GM19328 (cell line): ENCODE results near the gene IHH.

Experiments used
- ATAC-seq: cut with Tn5 transposase; IDR thresholded peaks from one replicate; pipeline ENCODE4 v1.9.1; 2021; ENCODE audit warnings: mild to moderate bottlenecking, moderate library complexity; ENCODE audit not compliant: unreplicated experiment

The IHH gene

DNA sequence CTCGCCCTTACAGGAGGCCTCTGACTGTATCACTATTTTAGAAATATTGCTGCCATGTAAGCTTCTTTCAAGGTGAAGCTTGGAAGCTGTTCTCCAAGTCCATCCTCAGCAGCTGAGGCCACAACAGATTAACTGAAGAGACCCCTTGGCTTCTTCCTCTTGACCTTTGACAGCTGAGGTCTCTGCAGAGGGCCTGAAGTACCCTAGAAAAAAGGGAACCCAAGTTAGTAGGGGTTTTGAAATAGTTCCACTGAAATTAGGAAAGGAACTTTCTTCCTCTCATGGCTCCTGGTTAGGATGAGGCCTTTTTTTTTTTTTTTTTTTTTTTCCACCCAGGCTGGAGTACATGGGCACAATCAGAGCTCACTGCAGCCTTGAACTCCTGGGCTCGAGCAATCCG is 15.5 kb upstream of the IHH start:
- no peak for ATAC-seq

GRCh38 chr2:219073413-219074129 is 12.8 kb upstream of the IHH start:
- ATAC-seq: no peak

- ATAC-seq: no peak
Measured at GRCh38 chr2:219072741-219073250, 12.1 kb upstream of the IHH start.

- ATAC-seq: no peak
Measured at GRCh38 chr2:219071131-219071816, 10.6 kb upstream of the IHH start.

DNA sequence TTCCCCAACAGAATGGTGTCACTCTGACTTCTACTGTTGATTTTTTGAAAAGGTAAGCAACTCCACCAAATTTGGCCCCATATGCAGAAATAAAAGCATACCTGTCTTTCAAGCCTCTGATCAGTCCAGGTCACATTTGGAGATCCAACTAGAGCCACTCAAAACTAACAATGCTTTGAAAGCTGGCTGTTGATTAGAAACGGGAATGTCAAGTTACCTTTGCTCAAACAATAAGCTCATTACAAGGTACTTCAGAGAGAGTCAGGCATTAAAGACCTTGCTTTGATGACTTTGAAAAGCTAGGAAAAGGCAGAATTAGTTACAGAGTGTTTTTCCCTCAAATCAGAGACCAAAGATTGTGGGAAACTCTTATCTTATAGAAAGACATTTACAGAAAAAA is 4.8 kb upstream of the IHH start:
- no peak for ATAC-seq

DNA sequence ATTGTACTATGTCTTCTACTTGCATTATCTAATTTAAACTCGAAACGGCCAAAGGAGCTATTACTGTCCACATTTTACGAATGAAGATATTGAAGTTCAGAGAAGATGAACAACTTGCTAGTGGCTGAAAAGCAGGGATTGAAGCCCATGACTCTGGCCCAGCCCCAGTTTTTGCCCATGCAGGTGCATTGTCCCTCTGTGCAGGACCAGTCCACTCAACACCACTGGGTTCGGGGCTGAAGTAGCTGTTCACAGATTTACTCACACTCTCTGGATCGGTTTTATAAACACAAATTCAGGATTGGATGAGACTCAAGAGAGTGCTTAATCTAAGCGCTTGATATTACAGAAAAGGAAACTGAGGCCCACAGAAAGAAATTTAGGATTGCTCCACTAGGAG is 1.4 kb upstream of the IHH start:
- no peak for ATAC-seq

DNA sequence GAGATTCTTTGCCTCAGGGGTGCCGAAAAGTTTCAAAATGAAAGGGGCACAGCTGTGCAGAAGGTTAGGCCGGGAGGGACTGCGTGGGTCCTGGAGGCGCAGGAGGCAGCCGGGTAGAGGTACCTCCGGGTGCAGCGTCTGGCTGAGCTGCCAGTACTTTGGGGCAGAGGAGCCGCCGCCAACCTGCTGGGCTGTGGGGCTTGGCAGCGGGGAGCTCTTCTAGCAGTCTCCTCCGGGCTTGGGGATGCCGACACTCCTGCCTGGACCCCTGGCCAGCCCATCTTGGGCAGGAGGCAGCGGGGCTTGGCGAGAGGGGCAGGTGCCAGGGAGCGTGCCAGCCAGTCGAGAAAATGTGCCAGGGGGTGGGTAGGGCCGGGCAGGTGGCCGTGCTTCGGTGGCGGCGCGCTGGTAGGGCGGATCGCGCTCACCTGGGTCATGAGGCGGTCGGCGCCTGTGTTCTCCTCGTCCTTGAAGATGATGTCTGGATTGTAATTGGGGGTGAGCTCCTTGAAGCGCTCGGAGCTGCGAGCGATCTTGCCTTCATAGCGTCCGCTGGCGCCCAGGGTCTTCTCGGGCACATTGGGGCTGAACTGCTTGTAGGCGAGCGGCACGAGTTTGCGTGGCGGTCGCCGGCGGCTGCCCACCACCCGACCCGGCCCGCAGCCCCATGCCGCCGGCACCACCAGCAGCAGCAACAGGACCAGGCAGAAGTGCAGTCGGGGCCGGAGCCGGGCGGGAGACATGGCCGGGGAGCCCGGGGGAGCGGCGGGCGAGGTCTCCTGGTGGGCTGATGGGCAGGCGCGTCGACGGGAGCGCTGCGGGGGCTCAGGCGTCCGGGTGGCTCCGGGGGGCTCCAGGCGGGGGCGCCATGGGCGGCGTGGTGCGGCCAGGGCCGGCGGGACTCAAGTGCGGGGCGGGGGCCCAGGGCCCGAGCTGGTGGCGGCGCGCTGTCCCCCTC is 717 bp downstream of the IHH start:
- ATAC-seq: no peak

DNA sequence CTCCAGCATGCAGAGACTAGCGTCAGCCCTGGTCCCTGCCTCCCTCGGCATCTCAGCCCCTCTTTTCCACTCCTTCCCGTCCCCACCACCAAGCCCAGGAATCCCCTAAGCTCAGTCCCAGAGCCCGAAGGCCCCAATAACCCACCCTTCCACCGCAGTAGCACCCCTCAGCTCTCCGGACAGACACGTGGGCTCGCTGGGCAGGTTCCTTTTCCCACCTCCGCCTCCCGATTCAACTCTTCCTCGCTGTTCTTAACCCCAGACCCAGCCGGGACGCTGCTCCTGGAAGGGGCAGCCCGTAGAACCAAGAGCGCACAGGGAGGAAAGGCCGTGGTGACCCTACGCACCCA is 1.4 kb downstream of the IHH start:
- no peak for ATAC-seq

DNA sequence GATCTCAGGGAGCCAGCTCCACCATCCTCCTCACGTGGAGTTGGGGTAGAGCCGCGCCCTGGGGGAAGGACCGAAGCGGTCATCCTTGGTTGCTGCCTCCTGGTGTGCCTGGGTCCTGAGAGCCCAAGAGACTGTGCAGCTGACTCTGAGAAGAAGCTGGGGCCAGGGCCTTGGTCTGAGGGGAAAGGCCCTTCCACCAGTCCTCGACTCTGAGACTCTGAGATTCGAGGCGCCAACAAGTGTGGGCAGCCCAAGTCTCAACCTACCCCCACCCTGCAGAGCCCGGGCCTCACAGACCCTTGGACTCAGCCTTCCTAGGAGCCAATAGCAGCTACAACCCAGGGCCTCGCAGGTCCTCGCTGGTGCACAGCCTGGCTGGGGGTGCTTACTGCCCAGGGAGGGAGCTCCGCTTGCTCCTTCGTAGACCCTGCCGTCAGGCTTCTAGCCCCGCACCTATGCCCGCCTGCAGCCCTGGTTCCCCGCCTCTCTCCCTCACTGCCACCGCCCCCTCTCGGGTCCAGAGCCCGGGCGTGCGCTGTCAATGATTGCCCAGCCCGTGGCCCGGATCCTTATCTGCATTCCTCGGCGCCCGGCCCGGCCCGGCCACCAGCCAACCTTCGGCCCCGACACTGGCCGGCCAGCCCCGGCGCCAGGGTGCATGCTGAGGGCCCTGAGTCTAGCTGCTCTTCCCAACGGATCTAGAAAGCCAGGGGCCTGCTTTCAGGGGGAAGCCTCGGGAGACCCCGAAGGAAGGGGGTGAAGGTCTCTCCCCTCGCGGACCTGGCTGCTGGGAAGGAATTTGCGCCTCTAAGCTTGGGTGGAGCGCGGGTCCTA is 2.0 kb downstream of the IHH start:
- no peak for ATAC-seq

- ATAC-seq: peak; percentile 91
Measured at GRCh38 chr2:219057709-219058540, 2.8 kb downstream of the IHH start.

- no peak for ATAC-seq
Measured at GRCh38 chr2:219056896-219057708, 3.6 kb downstream of the IHH start.

DNA sequence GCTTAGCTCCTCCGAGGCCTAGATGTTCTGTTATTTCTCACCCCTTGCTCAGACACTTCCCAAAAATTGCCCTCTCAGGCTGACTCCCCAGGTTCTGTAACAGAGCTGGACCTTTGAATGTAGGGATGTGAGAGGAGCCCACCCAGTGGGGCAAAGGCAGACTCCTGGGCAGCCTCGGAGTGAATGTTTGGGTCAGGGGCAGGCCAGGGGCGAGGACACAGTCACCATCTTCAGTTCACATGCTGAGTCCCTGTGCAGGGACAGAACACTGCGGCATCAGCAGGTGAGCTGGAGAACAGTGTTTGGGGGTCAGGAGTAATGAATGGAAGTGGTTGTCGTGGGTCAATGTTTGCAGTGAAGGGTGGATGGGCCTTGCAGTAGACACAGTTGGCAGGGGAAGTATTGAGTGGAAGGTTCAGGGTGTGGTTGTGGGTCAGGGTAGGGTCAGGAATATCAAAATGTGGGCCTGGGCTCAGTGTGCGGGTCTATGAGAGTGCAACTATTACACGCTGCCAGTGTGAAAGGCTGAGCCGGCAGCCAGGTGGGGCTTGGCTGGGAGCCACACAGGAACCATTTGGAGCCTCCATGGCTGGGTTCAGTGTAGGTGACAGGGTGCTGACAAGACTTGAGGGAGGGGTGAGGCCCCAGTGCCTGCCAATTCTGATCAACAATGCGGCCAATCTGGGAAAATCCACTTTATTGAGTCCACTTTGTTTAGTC is 4.4 kb downstream of the IHH start:
- no peak for ATAC-seq

- ATAC-seq: no peak
Measured at GRCh38 chr2:219054956-219055903, 5.5 kb downstream of the IHH start.

DNA sequence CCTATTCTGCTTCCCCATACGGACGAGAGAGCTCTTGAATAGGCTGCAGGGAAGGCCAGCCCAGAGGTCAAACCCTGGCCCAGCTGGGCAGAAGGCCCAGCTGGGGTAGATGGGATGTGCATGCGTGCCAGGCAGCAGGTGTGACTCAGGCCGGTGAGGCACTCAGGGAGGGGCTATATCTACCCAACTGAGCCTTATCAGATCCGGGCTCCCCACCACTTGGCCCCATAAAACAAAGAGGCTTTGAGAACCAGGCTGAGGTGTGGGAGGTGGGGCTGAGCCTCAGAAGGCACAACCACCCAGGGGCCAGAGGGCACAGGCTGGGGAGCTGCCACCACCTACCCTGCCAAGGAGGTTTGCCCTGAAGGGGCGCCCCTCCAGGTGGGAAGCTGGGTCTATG is 11.4 kb downstream of the IHH start:
- ATAC-seq: no peak

DNA sequence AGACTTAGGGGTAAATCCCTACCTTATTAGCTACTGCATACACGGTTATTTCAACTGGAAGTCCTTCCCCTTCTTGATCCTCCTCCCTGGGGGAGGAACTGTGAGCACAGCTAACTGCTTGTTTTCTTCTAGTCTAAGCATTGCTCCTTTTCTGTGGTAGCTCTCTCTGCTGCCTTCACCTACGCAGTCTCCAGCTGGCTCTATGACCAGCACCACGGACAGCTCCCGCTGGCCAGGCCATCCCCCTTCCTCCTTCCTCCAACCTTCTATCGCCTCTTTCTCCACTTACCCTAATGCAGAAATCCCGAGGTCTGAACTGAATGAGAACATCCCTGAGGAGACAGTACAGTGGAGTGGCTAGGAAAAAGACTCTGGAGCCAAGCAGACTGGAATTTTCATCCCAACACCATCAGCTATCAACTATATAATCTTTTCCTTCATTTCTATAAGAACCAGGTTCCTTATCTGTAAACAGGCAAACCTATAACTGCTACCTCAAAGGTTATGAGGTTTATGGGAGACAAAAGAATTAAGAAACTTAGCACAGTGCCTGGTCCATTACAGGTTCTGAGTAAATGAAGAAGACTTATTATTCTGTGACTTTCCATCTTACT is 14.7 kb downstream of the IHH start:
- ATAC-seq: no peak

DNA sequence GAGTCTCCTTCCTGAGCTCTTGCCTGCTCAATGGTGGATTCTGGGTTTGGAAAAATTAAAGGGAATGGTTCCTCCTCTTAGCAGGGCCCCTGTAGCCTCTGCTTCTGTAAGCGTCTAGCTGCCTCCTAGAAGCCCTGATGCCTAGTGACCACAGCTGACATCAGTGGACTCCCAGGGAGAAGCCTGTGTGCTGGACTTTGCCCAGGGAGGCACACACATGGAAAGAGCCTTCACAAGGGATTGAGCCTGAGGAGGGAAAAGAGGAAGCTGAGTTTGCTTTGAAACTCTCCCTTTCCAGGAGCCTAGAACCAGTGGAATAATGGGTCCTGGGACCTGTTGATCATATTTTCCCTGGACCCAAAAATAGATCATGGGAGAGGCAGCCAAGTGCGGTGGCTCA is 18.0 kb downstream of the IHH start:
- ATAC-seq: no peak

DNA sequence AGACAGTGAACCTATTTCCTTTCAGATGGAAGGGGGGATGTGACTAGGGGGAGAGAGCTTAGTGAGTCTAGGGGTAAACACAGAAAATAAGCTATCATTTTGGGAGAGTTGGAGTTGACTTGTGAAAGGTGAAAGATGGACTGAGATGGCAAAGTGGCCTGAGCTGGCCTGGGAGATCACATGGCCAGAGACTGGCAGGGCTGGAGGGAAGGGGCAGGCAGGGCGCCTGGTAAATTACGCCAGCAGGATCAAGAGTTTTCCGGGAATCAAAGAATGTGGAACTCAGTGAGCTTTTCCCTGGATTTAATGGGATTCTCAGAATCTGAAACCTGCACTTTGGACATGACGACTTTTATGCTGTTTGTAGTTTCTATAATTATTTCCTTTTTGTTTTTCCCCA is 18.6 kb downstream of the IHH start:
- ATAC-seq: no peak
